H9 (cell line): Measurements from ENCODE around the gene HAND1. TPM values are rescaled to one million over a fixed set of nuclear protein-coding genes. Genes with fewer than 3 reads are reported as not detected.

Experiments
- DNase-seq: peaks from one replicate; pipeline ENCODE4 v3.0.0-alpha.2; 2017
- H2AFZ ChIP-seq: one replicate; pipeline ENCODE4 v1.6.1; 2013; ENCODE audit warnings: mild to moderate bottlenecking, low read length, control low read depth, moderate library complexity
- H2AK5ac ChIP-seq: 2 replicates; pipeline ENCODE4 v1.6.1; 2013; ENCODE audit warnings: low read length, control low read depth, mixed read lengths; ENCODE audit not compliant: insufficient read length
- H2BK120ac ChIP-seq: one replicate; pipeline ENCODE4 v1.6.1; 2013; ENCODE audit warnings: low read depth, mild to moderate bottlenecking, low read length, control low read depth, inconsistent platforms; ENCODE audit not compliant: poor library complexity, severe bottlenecking
- H2BK12ac ChIP-seq: 2 replicates; pipeline ENCODE4 v1.6.1; 2013; ENCODE audit warnings: low read length, control low read depth, mixed read lengths, low read depth; ENCODE audit not compliant: insufficient read length
- H2BK15ac ChIP-seq: 2 replicates; pipeline ENCODE4 v1.6.1; 2013; ENCODE audit warnings: low read depth, low read length, control low read depth
- H2BK20ac ChIP-seq: one replicate; pipeline ENCODE4 v1.6.1; 2013; ENCODE audit warnings: low read depth, mild to moderate bottlenecking, low read length, control low read depth, inconsistent platforms; ENCODE audit not compliant: poor library complexity, severe bottlenecking
- H2BK5ac ChIP-seq: 2 replicates; pipeline ENCODE4 v1.6.1; 2013; ENCODE audit warnings: low read length, control low read depth, mixed read lengths; ENCODE audit not compliant: insufficient read length
- H3K14ac ChIP-seq: 2 replicates; pipeline ENCODE4 v1.6.1; 2013; ENCODE audit warnings: low read length, control low read depth; ENCODE audit not compliant: insufficient read depth
- H3K18ac ChIP-seq: 2 replicates; pipeline ENCODE4 v1.6.1; 2013; ENCODE audit warnings: low read depth, mild to moderate bottlenecking, mixed read lengths, low read length, control low read depth; ENCODE audit not compliant: insufficient read length
- H3K23ac ChIP-seq: 2 replicates; pipeline ENCODE4 v1.6.1; 2013; ENCODE audit warnings: low read length, control low read depth, mixed read lengths, low read depth; ENCODE audit not compliant: insufficient read length
- H3K23me2 ChIP-seq: 2 replicates; pipeline ENCODE4 v1.6.1; 2013; ENCODE audit warnings: low read depth, mild to moderate bottlenecking, mixed read lengths, low read length, control low read depth; ENCODE audit not compliant: insufficient read length, poor library complexity, severe bottlenecking
- H3K27ac ChIP-seq: 2 replicates; pipeline ENCODE4 v1.5.1; 2013; ENCODE audit warnings: low read length, control low read depth, mixed read lengths, low read depth; ENCODE audit not compliant: insufficient read length
- H3K27me3 ChIP-seq: 2 replicates; pipeline ENCODE4 v1.6.1; 2013; ENCODE audit warnings: low read length, control low read depth, inconsistent platforms; ENCODE audit not compliant: insufficient read depth
- H3K4ac ChIP-seq: 2 replicates; pipeline ENCODE4 v1.6.1; 2013; ENCODE audit warnings: low read depth, mild to moderate bottlenecking, control low read depth, inconsistent platforms, low read length, moderate library complexity
- H3K4me1 ChIP-seq: 2 replicates; pipeline ENCODE4 v1.6.1; 2013; ENCODE audit warnings: low read length, control low read depth, inconsistent platforms; ENCODE audit not compliant: insufficient read depth
- H3K4me2 ChIP-seq: 2 replicates; pipeline ENCODE4 v1.6.1; 2013; ENCODE audit warnings: low read length, control low read depth, mixed read lengths; ENCODE audit not compliant: insufficient read length, insufficient read depth
- H3K56ac ChIP-seq: 2 replicates; pipeline ENCODE4 v1.6.1; 2013; ENCODE audit warnings: low read depth, mild to moderate bottlenecking, mixed read lengths, low read length, control low read depth; ENCODE audit not compliant: insufficient read length
- H3K79me1 ChIP-seq: 2 replicates; pipeline ENCODE4 v1.6.1; 2013; ENCODE audit warnings: low read depth, mild to moderate bottlenecking, moderate library complexity, low read length, control low read depth, inconsistent platforms; ENCODE audit not compliant: insufficient read depth, poor library complexity, severe bottlenecking
- H3K79me2 ChIP-seq: 2 replicates; pipeline ENCODE4 v1.6.1; 2013; ENCODE audit warnings: low read length, control low read depth, inconsistent platforms; ENCODE audit not compliant: insufficient read depth
- H3K9ac ChIP-seq: 2 replicates; pipeline ENCODE4 v1.6.1; 2013; ENCODE audit warnings: low read length, control low read depth, mixed read lengths; ENCODE audit not compliant: insufficient read length; ENCODE audit errors: extremely low read depth
- H3K9me3 ChIP-seq: one replicate; pipeline ENCODE4 v1.6.1; 2013; ENCODE audit warnings: low read depth, low read length, inconsistent platforms; ENCODE audit not compliant: control insufficient read depth
- H3T11ph ChIP-seq: one replicate; pipeline ENCODE4 v1.6.1; 2013; ENCODE audit warnings: mild to moderate bottlenecking, low read length, control low read depth, inconsistent platforms
- H4K20me1 ChIP-seq: one replicate; pipeline ENCODE4 v1.6.1; 2013; ENCODE audit not compliant: control insufficient read depth, insufficient read length, insufficient read depth
- H4K5ac ChIP-seq: 2 replicates; pipeline ENCODE4 v1.6.1; 2013; ENCODE audit warnings: low read depth, mild to moderate bottlenecking, mixed read lengths, low read length, control low read depth; ENCODE audit not compliant: insufficient read length
- H4K8ac ChIP-seq: replicated peaks from 2 replicates; pipeline ENCODE4 v1.6.1; 2013; ENCODE audit warnings: low read length, control low read depth, mixed read lengths, low read depth; ENCODE audit not compliant: insufficient read length
- H4K91ac ChIP-seq: 2 replicates; pipeline ENCODE4 v1.6.1; 2013; ENCODE audit warnings: low read depth, mild to moderate bottlenecking, moderate library complexity, mixed read lengths, low read length, control low read depth; ENCODE audit not compliant: insufficient read length
- H3K27ac Mint-ChIP-seq, 3 experiments: 2 replicates in 2 of 3; 3 replicates in 1 of 3; pipeline ENCODE4 v1.8.0; 2020 to 2021; ENCODE audit warnings: mixed read lengths in 3 of 3, mild to moderate bottlenecking in 1 of 3, moderate library complexity in 1 of 3
- H3K27me3 Mint-ChIP-seq: 2 replicates; pipeline ENCODE4 v1.8.0; 2021; ENCODE audit warnings: low read depth, mild to moderate bottlenecking, moderate library complexity, mixed read lengths
- H3K36me3 Mint-ChIP-seq, 3 experiments: 2 replicates in 2 of 3; 3 replicates in 1 of 3; pipeline ENCODE4 v1.8.0; 2020 to 2021; ENCODE audit warnings: low read depth in 3 of 3, mixed read lengths in 3 of 3; ENCODE audit not compliant: insufficient read depth in 1 of 3
- H3K4me1 Mint-ChIP-seq, 2 experiments: 2 replicates each; pipeline ENCODE4 v1.8.0; 2020; ENCODE audit warnings: mixed read lengths in 2 of 2
- H3K4me3 Mint-ChIP-seq, 2 experiments: 2 replicates in 1 of 2; 3 replicates in 1 of 2; pipeline ENCODE4 v1.8.0; 2020 to 2021; ENCODE audit warnings: mild to moderate bottlenecking in 2 of 2, mixed read lengths in 2 of 2, moderate library complexity in 1 of 2
- H3K9me3 Mint-ChIP-seq, 2 experiments: 2 replicates in 1 of 2; 3 replicates in 1 of 2; pipeline ENCODE4 v1.8.0; 2020; ENCODE audit warnings: mild to moderate bottlenecking in 2 of 2, mixed read lengths in 2 of 2, moderate library complexity in 1 of 2
- WGBS: extraction: QIAGEN DNeasy Blood & Tissue Kit; methylation state at CpG from one replicate; pipeline ENCODE4 v1.1.7; 2013; ENCODE audit warnings: missing lambda C conversion rate, low lambda C conversion rate, mixed read lengths; ENCODE audit not compliant: insufficient read length; ENCODE audit errors: extremely low coverage; 5-methylcytosine and 5-hydroxymethylcytosine counted together
- total RNA-seq: library from RNA; stranded (reverse); gene quantifications from 2 replicates; pipeline ENCODE4 v1.2.1, GENCODE V29; 2021
- TF ChIP-seq, protein P1 (sequence below): fragments of 200-600 bp; sonication (generic); conservative IDR thresholded peaks from 3 replicates; pipeline ENCODE4 v1.8.0; 2021; ENCODE audit warnings: antibody characterized with exemption, mild to moderate bottlenecking

HAND1 gene
- total RNA-seq, 1 experiment from 2014 or later = not detected

DNA sequence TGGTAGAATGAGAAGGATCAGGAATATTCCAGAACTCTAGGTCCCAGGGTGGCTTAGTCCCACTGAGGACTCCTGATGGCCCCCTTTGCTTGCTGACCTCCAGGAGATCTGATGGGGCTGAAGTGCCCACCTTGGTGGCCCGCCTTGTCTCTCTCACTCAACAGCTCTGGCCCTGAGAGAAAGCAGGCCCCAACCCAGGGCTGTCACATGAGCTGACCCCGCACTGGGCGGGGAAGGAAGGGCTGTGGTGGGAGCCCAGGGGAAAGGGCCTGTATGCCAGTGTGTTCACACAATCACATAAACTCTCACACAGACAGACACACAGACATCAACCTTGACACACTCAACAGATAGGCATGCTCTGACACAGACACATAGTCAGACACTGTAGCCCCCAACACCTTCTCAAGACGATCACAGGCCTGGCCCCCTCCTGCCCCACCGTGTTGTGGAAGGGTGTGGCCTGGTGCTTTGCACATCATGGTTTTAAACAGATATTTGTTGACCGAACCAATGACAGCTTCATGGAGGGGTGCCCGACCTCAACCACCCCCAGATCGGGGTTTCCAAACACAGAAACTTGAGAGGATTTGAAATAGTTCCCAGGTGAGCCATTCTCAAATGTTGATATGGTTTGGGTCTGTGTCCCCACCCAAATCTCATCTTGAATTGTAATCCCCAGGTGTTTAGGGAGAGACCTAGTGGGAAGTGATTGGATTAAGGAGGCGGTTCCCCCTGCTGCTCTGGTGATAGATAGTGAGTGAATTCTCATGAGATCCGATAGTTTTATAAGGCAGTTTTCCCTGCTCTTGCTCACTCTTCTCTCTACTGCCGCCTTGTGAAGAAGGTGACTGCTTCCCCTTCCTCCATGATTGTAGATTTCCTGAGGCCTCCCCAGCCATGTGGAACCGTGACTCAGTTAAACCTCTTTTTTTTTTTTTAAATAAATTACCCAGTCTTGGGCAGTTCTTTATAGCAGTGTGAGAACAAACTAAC, 48.5 kb upstream of the HAND1 start:
- Histone ChIP-seq H3T11ph (no peak overlapping the region), H4K5ac (no peak overlapping the region), H4K8ac (no peak overlapping the region), H3K18ac (no peak overlapping the region), H3K79me2 (no peaks in the 10 kb centered on the region), H3K9me3 (no peaks in the 10 kb centered on the region), H3K4me1 (no peaks in the 10 kb centered on the region), H2BK5ac (no peak overlapping the region), H2BK120ac (no peak overlapping the region), H3K23me2 (no peaks in the 10 kb centered on the region), H4K20me1 (no peaks in the 10 kb centered on the region), H2BK20ac (no peak overlapping the region), H3K23ac (no peak overlapping the region), H3K27me3 (no peaks in the 10 kb centered on the region), H2BK12ac (no peak overlapping the region), H3K27ac (no peak overlapping the region), H4K91ac (no peak overlapping the region), H2AFZ (no peak overlapping the region), H2AK5ac (no peak overlapping the region), H3K4ac (no peak overlapping the region), H3K14ac (no peak overlapping the region), H2BK15ac (no peak overlapping the region), H3K79me1 (no peaks in the 10 kb centered on the region), H3K56ac (no peak overlapping the region), H3K9ac (no peak overlapping the region), H3K4me2 (no peak overlapping the region)
- Mint-ChIP-seq H3K9me3 (no peaks in the 10 kb centered on the region), H3K4me3 (no peak overlapping the region), H3K27ac (no peak overlapping the region), H3K36me3 (no peaks in the 10 kb centered on the region), H3K4me1 (peaks cover 7 to 25% of the 10 kb centered on the region in 2 experiments), H3K27me3 (peaks cover 14% of the 10 kb centered on the region)
- whole genome bisulfite sequencing = no CpG with 5 or more reads among the region's 12 CpGs
- TF ChIP-seq, protein P1, sequence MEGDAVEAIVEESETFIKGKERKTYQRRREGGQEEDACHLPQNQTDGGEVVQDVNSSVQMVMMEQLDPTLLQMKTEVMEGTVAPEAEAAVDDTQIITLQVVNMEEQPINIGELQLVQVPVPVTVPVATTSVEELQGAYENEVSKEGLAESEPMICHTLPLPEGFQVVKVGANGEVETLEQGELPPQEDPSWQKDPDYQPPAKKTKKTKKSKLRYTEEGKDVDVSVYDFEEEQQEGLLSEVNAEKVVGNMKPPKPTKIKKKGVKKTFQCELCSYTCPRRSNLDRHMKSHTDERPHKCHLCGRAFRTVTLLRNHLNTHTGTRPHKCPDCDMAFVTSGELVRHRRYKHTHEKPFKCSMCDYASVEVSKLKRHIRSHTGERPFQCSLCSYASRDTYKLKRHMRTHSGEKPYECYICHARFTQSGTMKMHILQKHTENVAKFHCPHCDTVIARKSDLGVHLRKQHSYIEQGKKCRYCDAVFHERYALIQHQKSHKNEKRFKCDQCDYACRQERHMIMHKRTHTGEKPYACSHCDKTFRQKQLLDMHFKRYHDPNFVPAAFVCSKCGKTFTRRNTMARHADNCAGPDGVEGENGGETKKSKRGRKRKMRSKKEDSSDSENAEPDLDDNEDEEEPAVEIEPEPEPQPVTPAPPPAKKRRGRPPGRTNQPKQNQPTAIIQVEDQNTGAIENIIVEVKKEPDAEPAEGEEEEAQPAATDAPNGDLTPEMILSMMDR = no peak; the same call in 2 of the 3 replicates
- no peak for DNase-seq
